ENCODE data around the gene NECAB2.

DNA sequence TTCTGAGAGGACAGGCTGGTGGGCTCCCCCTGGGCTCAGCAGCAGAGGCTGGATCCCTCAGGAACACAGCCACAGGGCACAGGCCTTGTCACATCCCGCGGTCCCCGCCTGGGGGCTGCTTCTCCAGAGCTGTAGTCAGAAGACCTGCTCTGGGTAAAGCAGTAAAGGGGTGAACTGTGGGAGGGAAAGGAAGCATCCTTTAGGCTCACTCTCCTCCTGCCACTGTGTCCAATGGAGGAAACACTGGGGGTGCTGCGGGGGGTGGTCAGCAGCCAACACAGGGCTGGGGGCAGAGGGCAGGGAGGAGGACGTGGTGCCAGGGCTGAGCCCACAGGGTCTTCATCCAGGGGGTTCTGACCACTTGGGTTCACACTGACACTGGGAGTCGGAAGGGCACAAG lies 79.6 kb downstream of the NECAB2 start:
- TF ChIP-seq POLR2AphosphoS5 (IDR thresholded peaks at IDR 0.05) = no peak
- TF ChIP-seq, protein P1, sequence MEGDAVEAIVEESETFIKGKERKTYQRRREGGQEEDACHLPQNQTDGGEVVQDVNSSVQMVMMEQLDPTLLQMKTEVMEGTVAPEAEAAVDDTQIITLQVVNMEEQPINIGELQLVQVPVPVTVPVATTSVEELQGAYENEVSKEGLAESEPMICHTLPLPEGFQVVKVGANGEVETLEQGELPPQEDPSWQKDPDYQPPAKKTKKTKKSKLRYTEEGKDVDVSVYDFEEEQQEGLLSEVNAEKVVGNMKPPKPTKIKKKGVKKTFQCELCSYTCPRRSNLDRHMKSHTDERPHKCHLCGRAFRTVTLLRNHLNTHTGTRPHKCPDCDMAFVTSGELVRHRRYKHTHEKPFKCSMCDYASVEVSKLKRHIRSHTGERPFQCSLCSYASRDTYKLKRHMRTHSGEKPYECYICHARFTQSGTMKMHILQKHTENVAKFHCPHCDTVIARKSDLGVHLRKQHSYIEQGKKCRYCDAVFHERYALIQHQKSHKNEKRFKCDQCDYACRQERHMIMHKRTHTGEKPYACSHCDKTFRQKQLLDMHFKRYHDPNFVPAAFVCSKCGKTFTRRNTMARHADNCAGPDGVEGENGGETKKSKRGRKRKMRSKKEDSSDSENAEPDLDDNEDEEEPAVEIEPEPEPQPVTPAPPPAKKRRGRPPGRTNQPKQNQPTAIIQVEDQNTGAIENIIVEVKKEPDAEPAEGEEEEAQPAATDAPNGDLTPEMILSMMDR (IDR thresholded peaks at IDR 0.05) = no peak
